Activated T-cell treated with anti-CD3 and anti-CD28 coated beads, Interleukin-2, amount 50 U/mL, for 24 hours (primary cell): ENCODE results near the gene APOL2.
"Not testable (repeated sequence)": the region's sequence is repeated elsewhere in the genome, so short reads cannot be mapped to it uniquely, and the experiment has no call there.

Experiments
- DNase-seq: peaks from one replicate; pipeline ENCODE4 v3.0.0-alpha.2; 2020
- H3K27ac Mint-ChIP-seq: 2 replicates; pipeline ENCODE4 v1.8.0; 2020; ENCODE audit warnings: mild to moderate bottlenecking, mixed read lengths
- H3K27me3 Mint-ChIP-seq: 2 replicates; pipeline ENCODE4 v1.8.0; 2020; ENCODE audit warnings: mixed read lengths
- H3K36me3 Mint-ChIP-seq: 2 replicates; pipeline ENCODE4 v1.8.0; 2020; ENCODE audit warnings: low read depth, mixed read lengths
- H3K4me1 Mint-ChIP-seq: 2 replicates; pipeline ENCODE4 v1.8.0; 2020; ENCODE audit warnings: low read depth, mixed read lengths
- H3K4me3 Mint-ChIP-seq: 2 replicates; pipeline ENCODE4 v1.8.0; 2020; ENCODE audit warnings: mild to moderate bottlenecking, moderate library complexity, mixed read lengths
- H3K9me3 Mint-ChIP-seq: 2 replicates; pipeline ENCODE4 v1.8.0; 2020; ENCODE audit warnings: mixed read lengths

Gene APOL2

DNA sequence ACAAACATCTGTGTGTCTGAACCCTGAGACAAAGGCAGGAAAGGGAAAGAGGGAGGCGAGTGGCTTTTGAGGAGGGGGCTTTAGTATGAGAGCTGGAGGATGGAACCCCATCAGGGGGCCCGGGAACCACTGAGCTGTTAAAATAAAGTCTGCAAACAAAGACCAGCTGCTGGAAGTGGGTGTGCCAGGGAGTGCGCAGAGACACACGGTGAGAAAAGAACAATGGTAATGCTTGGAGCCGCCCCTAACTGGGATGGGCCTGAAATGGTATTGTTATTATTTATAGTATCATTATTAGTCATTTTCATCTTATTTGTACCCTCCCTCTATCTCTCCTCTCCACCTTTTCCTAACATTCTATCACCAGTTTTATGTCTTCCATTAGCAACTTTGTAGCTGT lies 16.2 kb upstream of the APOL2 start:
- Mint-ChIP-seq H3K4me1 (peaks cover 82% of the 10 kb centered on the region), H3K4me3 (peak overlapping the region; percentile 90)

DNA sequence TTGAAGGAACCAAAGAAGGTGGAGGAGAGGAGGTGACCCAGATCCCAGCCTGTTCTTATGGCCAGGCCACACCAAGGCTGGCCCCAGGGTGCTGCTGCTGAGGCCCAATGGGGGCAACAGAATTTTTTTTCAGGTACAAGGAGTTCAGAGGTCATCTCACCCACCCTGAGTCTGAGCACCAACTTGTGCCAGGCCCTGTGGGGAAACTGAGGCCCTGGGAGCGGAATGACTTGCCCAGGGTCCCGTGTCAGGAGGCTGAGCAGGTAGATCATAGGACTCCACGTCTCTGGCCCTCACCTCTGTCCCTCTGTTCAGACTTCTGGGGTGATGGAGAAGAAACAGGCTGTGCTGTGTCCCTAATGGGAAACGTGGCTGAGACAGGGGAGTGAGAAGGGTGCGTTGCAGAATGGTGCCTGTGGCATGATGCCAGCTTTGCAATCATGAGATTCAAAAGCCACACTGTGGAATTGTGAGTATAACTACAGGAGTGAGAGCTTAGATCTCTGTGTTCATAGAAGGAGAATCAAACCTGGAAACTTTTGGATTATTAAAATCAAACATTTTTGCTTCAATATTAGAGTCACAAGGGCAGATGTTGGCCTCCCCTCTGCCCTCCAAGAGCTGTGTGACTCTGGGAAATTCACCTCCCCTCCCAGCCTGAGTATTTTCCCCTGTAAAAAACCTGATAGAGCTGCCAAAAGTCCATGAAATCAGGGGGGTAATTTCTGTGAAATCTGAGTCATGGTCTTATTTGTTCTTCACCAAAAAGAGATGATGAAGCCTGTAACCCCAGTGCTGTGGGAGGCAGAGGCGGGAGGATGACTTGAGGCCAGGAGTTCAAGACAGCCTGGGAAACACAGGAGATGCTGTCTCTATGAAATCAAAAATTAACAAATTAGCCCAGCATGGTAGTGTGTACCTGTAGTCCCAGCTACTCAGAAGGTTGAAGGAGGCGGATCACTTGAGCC lies 14.5 kb upstream of the APOL2 start:
- Mint-ChIP-seq H3K27me3 (no peaks in the 10 kb centered on the region), H3K36me3 (peaks cover 49% of the 10 kb centered on the region), H3K9me3 (no peaks in the 10 kb centered on the region), H3K4me3 (peak overlapping the region; percentile 90), H3K4me1 (peaks cover 73% of the 10 kb centered on the region), H3K27ac (peak overlapping the region; percentile 97)
- DNase-seq, result peak; percentile 60

More for the DNA sequence above, 16.2 kb upstream of the APOL2 start:
- not testable (repeated sequence) for H3K9me3 Mint-ChIP-seq, H3K27me3 Mint-ChIP-seq, DNase-seq
- H3K36me3 Mint-ChIP-seq, result peaks cover 66% of the 10 kb centered on the region
- peak overlapping the region; percentile 97 for H3K27ac Mint-ChIP-seq

DNA sequence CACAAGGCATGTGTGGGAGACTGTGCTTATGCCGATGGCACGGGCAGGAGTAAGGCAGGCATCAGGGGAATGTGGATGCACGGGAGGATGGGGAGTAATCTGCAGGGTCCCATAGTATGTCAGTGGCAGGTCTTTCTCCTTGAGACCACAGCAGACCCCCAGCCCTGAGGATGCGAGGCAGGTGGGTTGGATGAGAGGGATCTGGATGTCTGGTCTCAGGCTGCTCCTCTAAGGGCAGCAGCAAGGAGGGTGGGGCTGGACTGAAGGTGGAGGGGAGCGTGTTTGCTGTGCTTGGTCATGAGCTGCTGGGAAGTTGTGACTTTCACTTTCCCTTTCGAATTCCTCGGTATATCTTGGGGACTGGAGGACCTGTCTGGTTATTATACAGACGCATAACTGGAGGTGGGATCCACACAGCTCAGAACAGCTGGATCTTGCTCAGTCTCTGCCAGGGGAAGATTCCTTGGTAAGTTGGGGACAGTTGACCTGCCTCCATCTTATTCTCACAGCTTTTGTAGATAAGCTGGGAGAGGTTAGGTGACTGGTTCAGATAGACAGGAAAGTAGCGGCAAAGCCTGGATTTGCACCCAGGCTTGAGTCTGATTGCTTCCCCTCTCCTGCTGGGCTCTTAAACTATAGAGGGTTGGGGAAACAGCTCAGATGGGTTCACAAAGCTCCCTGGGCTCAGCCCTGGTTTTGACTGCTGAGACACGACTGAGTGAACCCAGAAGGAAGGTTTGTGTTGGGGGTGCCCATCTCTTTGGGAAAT lies 13.6 kb upstream of the APOL2 start, which contains the start of gene APOL1:
Gene APOL1 (plus strand): TSS at position 380 of the 769 bp plus-strand sequence. CDS start 1,823 bp downstream, outside the sequence.
- peak within 1 kb of the TSS; percentile 97 for H3K27ac Mint-ChIP-seq
- peak within 1 kb of the TSS; percentile 90 for H3K4me3 Mint-ChIP-seq
- H3K27me3 Mint-ChIP-seq, result no peaks in the 10 kb centered on the region
- H3K4me1 Mint-ChIP-seq, result peaks cover 65% of the 10 kb centered on the region
- DNase-seq, result peak; percentile 62
- peaks cover 40% of the 10 kb centered on the region for H3K36me3 Mint-ChIP-seq
- no peaks in the 10 kb centered on the region for H3K9me3 Mint-ChIP-seq

DNA sequence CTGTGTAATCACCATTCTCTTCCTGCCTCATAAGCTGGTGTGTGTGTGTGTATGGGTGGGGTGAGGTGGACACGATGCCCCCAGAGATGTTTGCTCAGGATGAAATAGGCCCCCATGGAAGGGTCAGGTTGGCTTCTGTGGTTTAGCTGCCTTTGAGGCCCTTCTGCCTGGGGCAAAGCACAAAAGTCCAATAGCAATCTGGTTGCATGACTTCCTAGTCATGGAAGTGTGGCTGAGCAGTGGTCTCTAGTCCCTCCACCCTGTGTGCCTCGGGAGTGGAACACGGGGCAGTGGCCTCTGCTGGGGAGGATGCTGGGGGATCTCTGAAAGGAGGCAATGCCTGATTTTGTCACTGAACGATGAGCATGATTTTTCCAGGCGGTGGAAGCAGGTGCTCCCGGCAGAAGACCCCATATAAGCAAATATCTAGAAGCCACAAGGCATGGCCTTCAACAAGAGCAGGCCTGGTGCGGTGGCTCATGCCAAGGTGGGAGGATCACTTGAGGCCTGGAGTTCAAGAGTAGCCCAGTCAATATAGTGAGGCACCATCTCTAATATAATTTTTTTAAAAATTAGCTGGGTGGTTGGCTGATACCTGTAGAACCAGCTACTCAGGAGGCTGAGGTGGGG lies 12.8 kb upstream of the APOL2 start:
- not testable (repeated sequence) for H3K9me3 Mint-ChIP-seq, DNase-seq, H3K27me3 Mint-ChIP-seq
- Mint-ChIP-seq H3K4me1 (peaks cover 58% of the 10 kb centered on the region), H3K4me3 (peak overlapping the region; percentile 90), H3K36me3 (peaks cover 33% of the 10 kb centered on the region), H3K27ac (peak overlapping the region; percentile 97)

DNA sequence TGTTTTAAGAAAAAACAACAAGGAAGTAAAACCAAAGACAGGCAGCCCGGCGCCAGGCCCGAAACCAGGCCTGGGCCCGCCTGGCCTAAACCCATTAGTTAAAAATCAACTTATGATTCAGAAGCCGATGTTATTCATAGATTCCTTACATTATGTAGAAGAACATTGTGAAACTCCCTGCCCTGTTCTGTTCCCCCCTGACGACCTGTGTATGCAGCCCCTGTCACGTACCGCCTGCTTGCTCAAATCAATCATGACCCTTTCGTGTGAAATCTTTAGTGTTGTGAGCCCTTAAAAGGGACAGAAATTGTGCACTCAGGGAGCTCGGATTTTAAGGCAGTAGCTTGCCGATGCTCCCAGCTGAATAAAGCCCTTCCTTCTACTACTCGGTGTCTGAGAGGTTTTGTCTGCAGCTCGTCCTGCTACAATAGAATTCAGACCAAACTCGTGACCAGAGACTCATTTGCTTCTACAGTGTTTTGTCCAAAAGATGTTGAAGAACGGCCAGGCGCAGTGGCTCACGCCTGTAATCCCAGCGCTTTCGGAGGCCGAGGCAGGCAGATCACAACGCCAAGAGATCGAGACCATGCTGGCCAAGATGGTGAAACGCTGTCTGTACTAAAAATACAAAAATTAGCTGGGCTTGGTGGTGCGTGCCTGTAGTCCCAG lies 11.1 kb upstream of the APOL2 start:
- peak overlapping the region; percentile 17 for H3K27ac Mint-ChIP-seq
- H3K9me3 Mint-ChIP-seq, H3K27me3 Mint-ChIP-seq, DNase-seq, H3K4me3 Mint-ChIP-seq: not testable (repeated sequence)
- H3K4me1 Mint-ChIP-seq, result peaks cover 43% of the 10 kb centered on the region
- peaks cover 18% of the 10 kb centered on the region for H3K36me3 Mint-ChIP-seq

DNA sequence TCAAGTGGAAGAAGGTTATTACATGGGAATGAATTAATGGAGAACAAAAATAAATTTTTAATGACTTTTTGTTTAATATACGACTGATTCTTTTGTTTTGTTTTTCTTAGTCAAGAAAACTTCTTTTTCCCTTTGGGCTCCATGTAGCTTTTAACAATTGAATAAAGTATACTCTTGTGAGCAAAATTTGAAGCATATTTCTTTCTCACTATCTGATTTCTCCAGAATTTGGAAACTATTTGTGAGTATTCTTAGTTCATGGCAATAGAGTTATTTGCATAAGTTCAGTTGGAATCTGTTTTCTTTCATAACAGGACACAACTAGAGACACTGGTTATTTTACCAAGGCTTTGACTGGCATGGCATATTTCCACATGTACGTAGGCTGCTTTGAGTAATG lies 9.8 kb upstream of the APOL2 start:
- no peak for DNase-seq
- Mint-ChIP-seq H3K4me1 (peaks cover 31% of the 10 kb centered on the region), H3K27me3 (no peaks in the 10 kb centered on the region), H3K27ac (no peak overlapping the region), H3K4me3 (no peak overlapping the region), H3K36me3 (peaks cover 12% of the 10 kb centered on the region), H3K9me3 (no peaks in the 10 kb centered on the region)

DNA sequence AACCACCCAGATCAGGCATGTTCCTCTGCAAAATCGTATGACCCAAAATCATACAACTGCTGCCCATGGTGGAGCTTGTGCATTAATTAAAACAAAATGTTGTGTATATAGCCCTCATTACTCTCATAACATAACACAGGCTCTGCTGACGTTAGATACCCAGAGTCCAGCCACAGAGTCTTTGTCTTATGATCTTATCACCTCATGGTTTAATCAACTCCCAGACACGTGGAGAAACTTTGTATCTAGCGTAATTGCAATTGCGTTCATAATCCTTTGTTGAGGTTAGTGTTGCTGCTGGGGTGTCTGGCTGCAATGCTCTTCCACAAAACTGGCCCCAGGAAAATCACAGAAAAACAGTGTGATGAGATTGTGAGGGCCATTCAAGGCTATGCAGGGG lies 8.6 kb upstream of the APOL2 start:
- no peaks in the 10 kb centered on the region for H3K27me3 Mint-ChIP-seq
- no peak overlapping the region for H3K27ac Mint-ChIP-seq
- DNase-seq, result no peak
- peaks cover under 1% of the 10 kb centered on the region for H3K36me3 Mint-ChIP-seq
- no peaks in the 10 kb centered on the region for H3K9me3 Mint-ChIP-seq
- H3K4me3 Mint-ChIP-seq, result no peak overlapping the region
- H3K4me1 Mint-ChIP-seq, result peaks cover 18% of the 10 kb centered on the region

DNA sequence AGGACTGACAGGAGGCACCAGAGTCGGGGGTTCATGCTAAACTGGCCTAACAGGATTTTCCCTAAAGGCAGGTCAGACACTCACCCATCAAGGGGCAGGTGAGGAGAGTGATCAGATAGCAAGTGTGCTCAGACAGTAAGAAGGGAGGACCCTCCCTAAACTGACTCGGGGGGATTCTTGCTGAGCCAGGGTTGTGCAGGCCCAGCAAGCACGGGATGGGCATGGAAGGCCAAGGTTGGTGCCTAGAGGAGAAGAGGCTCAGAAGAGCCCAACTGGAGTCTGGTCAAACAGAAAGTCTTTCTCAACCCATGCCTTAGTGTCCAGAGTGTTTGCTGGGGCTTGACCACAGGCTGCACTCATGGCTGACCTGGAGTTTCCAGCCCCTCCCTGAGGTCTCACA lies 7.4 kb upstream of the APOL2 start:
- Mint-ChIP-seq H3K36me3 (no peaks in the 10 kb centered on the region), H3K27me3 (no peaks in the 10 kb centered on the region), H3K27ac (no peak overlapping the region), H3K4me1 (peaks cover 7% of the 10 kb centered on the region), H3K4me3 (no peak overlapping the region), H3K9me3 (peaks cover 5% of the 10 kb centered on the region)
- DNase-seq, result no peak

DNA sequence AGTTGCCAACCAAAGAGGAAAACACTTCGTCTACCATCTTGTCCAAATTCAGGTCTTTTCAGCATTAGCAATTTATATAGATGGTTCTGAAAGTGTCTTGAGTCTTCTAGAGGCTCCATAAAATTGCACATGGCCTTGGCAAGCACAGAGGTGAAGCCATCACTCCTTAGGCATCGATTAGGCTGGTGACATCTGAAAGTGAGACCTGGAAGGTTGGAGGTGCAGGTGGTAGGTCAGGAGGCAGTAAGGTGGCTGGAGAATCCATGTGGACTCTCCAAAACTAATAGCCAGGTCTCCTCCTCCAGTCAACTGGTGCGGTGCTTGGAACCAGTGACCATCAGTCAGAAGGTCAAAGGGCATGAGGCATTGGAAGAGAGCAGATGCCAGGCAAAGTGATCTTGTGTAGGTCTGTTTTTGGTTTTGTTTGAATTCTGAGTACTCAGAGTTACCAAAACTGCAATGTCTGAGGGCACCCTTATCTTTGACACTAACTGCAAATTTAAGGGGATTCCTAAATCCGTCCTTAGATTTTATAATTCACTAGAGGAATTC lies 6.6 kb upstream of the APOL2 start:
- Mint-ChIP-seq H3K4me3 (no peak overlapping the region), H3K27me3 (no peaks in the 10 kb centered on the region), H3K36me3 (no peaks in the 10 kb centered on the region), H3K4me1 (no peaks in the 10 kb centered on the region), H3K27ac (no peak overlapping the region), H3K9me3 (peaks cover 5% of the 10 kb centered on the region)
- no peak for DNase-seq

DNA sequence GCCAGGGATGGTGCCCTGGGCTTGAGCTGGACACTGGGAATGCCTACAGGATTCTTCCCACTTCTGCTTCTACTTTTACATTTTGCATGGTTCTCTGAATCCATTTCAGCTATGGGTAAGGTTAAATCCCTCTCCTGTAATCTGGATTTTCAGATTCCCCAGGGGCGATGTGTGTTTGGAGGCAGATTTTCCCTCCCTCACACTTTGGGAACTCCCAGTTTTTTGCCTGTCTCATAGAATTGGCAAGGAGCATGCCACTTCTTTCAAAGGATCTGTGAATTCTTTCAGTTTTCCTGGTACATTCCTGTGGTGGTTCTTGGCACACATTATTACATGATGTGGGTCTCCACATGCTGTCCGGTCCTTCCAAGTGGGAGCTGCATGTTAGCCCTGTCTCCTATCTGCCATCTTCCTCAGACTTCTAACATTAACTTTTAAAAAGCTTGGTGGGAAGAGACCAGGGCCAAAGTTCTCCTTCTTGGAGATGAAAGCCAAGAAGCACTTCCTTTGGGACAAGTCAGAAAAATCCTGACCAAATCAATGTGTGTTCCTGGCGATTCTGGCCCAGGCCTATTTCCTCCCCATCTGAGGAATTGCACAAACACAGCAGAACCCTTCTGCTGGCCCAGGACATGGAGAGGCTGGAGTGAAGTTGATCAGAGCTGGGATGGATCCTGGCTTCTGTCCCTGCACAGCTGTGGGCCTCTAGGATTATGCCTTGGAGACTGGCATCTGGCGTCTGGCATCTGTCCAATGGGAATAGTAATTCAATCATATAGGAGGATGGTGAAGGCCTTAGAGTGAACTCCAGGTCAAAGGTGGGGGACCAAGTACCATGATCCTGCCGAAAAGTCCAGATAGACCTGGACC lies 5.4 kb upstream of the APOL2 start:
- peaks cover 8% of the 10 kb centered on the region for H3K4me1 Mint-ChIP-seq
- no peaks in the 10 kb centered on the region for H3K27me3 Mint-ChIP-seq
- H3K36me3 Mint-ChIP-seq, result no peaks in the 10 kb centered on the region
- H3K9me3 Mint-ChIP-seq, result peaks cover 5% of the 10 kb centered on the region
- no peak overlapping the region for H3K4me3 Mint-ChIP-seq
- H3K27ac Mint-ChIP-seq, result no peak overlapping the region
- DNase-seq, result no peak

DNA sequence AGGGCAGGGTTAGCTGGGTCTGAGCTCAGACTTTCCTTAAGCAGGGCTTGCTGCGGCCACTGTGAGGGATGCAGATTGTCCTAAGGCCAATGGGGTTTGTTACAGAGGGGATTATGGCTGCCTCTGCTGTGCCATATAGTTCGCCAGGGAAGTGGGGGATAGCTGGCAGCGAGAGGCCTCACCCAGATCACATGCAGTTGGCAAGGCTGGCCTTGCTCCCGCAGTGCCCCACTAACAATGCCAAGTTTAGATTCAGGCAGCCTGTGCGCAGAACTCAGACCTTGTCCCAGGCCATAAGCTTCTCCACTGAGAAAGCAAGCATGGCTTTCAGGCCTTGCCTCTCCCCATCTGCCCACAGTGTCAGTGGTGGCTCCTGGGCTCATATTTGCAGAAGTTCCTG lies 4.7 kb upstream of the APOL2 start:
- no peak overlapping the region for H3K27ac Mint-ChIP-seq
- no peak overlapping the region for H3K4me3 Mint-ChIP-seq
- no peaks in the 10 kb centered on the region for H3K27me3 Mint-ChIP-seq
- no peak for DNase-seq
- peaks cover 5% of the 10 kb centered on the region for H3K9me3 Mint-ChIP-seq
- peaks cover 5% of the 10 kb centered on the region for H3K36me3 Mint-ChIP-seq
- H3K4me1 Mint-ChIP-seq, result peaks cover 11% of the 10 kb centered on the region

DNA sequence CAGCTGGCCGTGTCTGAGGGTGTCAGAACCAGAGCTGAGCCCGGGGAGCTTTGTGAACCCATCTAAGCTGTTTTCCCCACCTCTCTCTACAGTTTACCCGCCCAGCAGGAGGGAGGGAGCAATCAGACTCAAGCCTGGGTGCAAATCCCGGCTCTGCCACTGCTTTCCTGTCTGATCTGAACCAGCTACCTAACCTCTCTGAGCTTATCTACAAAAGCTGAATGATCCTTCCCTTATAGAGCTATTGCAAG lies 252 bp downstream of the APOL2 start:
- H3K36me3 Mint-ChIP-seq, result peaks cover 54% of the 10 kb centered on the region
- no peaks in the 10 kb centered on the region for H3K27me3 Mint-ChIP-seq
- H3K4me3 Mint-ChIP-seq, result peak overlapping the region; percentile 96
- peaks cover 55% of the 10 kb centered on the region for H3K4me1 Mint-ChIP-seq
- DNase-seq, result peak; percentile 51
- peak overlapping the region; percentile 99 for H3K27ac Mint-ChIP-seq
- H3K9me3 Mint-ChIP-seq, result peaks cover 5% of the 10 kb centered on the region

DNA sequence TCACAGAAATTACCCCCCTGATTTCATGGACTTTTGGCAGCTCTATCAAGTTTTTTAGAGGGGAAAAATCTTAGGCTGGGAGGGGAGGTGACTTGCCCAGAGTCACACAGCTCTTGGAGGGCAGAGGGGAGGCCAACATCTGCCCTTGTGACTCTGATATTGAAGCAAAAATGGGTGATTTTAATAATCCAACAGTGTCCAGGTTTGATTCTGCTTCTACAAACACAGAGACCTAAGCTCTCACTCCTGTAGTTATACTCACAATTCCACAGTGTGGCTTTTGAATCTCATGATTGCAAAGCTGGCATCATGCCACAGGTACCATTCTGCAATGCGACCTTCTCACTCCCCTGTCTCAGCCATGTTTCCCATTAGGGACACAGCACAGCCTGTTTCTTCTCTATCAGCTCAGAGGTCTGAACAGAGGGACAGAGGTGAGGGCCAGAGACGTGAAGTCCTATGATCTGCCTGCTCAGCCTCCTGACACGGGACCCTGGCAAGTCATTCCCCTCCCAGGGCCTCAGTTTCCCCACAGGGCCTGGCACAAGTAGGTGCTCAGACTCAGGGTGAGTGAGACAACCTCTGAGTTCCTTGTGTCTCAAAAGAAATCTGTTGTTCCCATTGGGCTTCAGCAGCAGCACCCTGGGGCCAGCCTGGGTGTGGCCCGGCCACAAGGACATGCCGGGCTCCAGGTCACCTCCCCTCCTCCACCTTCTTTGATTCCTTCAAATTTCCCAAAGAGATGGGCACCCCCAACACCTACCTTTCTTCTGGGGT lies 766 bp downstream of the APOL2 start:
- H3K4me3 Mint-ChIP-seq, result peak overlapping the region; percentile 96
- H3K9me3 Mint-ChIP-seq, result peaks cover 5% of the 10 kb centered on the region
- no peak for DNase-seq
- peaks cover 59% of the 10 kb centered on the region for H3K36me3 Mint-ChIP-seq
- no peaks in the 10 kb centered on the region for H3K27me3 Mint-ChIP-seq
- H3K4me1 Mint-ChIP-seq, result peaks cover 60% of the 10 kb centered on the region
- H3K27ac Mint-ChIP-seq, result peak overlapping the region; percentile 99
